GM18502 (cell line): ENCODE data around the gene DNAH6.
"Not testable (repeated sequence)": the region's sequence is repeated elsewhere in the genome, so short reads cannot be mapped to it uniquely, and the experiment has no call there.

ENCODE experiments used
- ATAC-seq: cut with Tn5 transposase; IDR thresholded peaks from one replicate; pipeline ENCODE4 v1.9.1; 2021; ENCODE audit warnings: mild to moderate bottlenecking; ENCODE audit not compliant: unreplicated experiment, poor library complexity

Gene DNAH6

DNA sequence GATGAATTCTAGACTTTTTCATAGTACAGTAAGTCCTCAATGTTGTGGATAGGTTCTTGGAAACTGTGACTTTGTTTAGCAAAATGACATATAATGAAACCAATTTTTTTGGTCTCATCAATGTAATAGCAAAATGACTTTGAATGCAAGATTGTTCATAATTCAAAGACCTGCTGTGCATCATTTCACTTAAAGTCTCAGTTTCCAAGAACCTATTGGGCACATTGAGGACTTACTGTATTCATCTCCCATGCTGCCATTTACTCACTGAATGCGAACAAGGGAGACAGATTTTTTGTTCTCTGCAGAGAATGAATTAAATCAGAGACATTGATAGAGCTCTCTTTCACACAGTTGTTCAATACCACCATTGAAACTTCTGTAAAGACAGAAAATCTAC is 211.0 kb downstream of the DNAH6 start:
- no peak for ATAC-seq

DNA sequence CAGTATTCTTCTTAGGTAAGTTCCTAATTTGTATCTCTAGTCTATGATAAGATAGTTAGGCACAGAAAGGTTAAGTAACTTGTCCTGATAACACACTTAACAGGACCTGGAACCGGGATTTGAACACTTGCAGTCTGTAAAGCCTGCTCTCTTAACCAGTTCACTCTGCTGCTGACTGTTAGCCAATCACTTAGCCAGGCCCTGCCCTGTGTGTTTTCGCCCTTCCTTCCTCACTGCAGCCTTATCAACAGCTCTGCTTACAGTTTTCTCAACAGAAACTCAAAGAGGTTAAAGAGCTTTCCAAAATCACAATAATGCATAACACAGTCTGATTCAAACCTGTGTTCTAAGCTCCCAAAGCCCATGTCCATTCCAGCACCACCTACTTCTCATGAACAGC is 212.9 kb downstream of the DNAH6 start:
- ATAC-seq = no peak

GRCh38 chr2:84731185-84731584 is 214.9 kb downstream of the DNAH6 start:
- ATAC-seq = no peak

DNA sequence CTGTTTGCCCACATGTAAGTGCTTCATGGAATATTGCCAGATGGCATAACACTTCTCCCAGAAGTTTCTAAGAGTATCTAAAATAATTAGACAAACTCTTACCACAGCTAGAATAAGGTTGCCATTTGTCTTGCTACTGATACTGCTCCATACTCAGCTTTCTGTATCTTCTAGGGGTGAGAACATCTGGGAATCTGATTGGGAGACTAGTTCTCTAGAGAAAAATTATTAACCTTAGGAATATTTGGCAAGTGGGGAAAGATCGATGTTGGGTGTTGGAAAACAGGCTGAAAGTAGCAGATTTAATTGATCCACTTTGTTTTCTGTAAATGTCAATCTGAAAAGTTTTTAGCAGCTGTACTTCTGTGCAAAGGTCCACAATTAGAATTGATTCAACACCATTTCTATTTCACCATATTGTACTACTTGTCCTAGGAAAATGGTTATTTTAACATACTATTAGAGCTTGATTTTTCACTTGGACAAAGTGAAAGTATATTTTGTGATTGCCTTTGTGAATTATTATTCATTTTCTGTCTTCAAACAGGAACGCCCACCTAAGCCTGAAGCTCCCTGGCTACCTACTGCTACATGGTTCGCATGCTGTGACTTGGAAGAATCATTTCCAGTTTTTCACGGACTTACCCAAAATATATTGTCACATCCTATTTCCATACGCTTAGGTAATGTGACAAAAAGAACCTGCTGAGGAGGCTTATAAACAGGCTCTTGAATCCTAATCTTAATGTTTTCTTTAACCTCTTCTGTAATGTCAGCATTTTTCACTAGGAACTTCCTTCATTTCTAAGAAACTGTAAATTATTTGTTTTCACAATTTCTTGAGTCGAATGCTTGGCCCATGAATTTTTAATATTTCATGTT is 216.8 kb downstream of the DNAH6 start:
- no peak for ATAC-seq

DNA sequence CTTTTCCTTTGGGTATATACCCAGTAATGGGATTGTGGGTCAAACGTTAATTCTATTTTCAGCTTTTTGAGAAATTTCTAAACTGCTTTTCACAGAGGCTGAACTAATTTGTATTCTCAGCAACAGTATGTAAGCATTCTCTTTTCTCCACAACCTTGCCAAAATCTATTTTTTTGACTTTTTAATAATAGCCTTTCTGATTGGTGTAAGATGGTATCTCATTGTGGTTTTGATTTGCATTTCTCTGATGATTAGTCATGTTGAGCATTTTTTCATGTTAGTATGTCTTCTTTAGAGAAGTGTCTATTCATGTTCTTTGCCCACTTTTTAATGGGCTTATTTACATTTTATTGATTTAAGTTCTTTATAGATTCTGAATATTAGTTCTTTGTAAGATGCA is 219.1 kb downstream of the DNAH6 start:
- peak; percentile 56 for ATAC-seq

DNA sequence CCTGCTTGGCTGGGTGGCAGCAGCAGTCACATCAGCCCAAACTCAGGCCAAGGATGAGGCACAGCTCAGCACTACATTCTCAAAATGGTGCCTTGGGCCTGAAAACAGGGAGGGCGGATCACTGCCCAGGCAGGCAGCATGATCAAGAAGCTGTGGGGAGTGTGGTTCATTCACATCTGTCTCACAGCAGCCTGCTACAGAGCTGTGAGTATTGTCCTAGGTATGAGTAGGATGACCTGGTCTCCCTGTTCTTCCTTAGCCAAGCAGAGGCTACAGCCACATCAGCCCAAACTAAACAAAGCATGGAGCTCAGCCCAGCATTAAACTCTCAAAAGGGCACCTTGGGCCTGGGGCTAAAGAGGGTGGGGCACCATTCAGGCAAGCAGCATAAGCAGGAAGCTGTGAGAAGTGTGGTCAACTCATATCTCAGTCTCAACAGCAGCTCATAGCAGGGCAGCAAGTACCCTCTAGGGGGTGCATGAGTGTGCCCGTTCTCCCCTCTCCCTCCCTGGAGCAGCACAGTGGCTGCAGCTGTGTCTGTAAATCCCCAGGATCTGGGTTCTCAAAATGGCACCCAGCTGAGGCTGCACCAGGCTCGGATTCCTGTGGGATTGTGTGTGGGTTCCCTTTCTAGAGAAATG is 225.0 kb downstream of the DNAH6 start:
- ATAC-seq = peak; percentile 99

- no peak for ATAC-seq
Observed at GRCh38 chr2:84748341-84748740, 232.0 kb downstream of the DNAH6 start.

DNA sequence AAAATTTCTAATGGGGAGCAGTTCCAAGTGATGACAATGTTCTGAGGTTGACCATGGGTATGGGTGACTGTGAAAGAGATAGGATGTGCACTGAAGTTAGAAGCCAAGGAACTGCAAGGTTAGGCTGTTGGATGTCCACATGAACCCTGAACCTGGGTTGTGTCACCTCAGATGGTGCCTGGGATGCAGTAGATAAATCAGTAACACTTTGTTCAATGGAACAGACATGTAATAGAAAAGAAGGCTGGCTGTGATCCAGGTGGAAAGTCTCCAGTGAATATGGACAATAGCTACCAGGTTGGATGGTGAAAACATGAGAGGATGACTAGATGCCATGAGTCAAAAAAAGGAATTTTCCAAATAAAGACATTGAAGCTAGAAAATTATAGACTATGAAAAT is 233.1 kb downstream of the DNAH6 start:
- ATAC-seq = no peak

DNA sequence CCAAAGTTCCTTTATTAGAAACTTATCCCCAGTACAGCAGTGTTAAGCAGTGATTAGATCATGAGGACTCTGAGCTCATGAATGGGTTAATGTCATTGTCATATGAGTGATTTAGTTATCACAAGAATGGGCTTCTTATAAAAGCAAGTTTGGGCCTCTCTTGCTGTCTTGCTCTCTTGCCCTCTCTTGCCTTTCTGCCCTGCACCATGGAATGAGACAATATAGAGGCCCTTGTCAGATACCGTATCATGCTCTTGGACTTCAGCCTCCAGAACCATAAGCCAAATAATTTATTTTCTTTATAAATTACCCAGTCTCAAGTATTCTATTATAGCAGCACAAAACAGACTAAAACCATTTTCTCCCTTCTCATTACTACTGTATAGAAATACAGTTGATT is 238.8 kb downstream of the DNAH6 start:
- no peak for ATAC-seq

GRCh38 chr2:84757648-84758047 is 241.3 kb downstream of the DNAH6 start:
- ATAC-seq = no peak

DNA sequence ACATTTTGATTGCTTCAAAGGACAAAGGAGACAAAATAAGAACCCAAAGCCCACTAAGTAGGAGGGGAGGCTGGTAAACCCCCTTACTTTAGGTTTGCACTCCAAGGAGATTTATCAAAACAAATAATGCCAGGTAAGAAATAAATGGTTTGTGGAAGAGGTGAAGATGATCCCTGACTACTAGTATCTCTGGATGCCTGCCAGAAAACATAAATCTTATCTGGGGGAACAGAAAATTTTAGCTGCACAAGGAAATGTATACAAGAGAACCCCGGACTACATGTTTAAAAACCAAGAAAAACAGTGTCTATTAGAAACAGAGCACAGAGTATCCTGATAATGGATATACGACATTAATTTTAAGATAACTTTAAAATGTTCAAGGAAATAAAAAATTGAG is 250.5 kb downstream of the DNAH6 start:
- no peak for ATAC-seq

- ATAC-seq = no peak
Observed at GRCh38 chr2:84768840-84769239, 252.5 kb downstream of the DNAH6 start.

GRCh38 chr2:84770280-84770679 is 254.0 kb downstream of the DNAH6 start:
- no peak for ATAC-seq

DNA sequence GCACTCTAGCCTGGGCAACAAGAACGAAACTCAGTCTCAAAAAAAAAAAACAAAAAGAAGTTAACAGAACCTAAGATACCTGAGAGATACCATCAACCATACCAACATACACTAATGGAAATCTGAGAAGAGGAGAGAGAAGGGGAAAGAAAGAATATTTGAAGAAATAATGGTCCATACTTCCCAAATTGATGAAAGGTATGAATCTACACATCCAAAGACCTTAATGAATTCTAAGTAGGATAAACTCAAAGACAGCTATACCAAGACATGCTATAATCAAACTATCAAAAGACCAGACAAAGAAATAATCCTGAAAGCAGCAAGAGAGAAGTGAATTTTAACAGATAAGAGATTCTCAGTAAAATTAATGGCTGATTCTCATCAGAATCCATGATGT is 255.0 kb downstream of the DNAH6 start:
- no peak for ATAC-seq

- not testable (repeated sequence) for ATAC-seq
Observed at GRCh38 chr2:84773562-84773961, 257.3 kb downstream of the DNAH6 start.

DNA sequence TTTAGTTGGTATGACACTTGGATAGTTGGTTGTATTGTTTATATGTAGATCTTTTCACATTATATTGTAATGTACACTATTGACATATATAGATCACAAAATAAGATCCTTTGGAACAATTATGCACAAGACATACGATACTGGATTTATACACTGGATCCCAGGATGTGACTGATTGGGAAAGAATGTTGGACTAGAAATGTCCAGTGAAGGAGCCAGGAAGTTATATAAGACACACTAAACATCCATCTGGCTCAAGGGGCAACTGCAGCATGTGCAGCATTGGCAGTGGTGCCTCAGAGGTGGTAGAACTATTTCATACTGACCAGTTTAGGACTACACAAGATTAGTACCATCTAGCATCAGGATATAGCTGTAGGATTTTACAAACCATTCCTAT is 259.7 kb downstream of the DNAH6 start:
- no peak for ATAC-seq

DNA sequence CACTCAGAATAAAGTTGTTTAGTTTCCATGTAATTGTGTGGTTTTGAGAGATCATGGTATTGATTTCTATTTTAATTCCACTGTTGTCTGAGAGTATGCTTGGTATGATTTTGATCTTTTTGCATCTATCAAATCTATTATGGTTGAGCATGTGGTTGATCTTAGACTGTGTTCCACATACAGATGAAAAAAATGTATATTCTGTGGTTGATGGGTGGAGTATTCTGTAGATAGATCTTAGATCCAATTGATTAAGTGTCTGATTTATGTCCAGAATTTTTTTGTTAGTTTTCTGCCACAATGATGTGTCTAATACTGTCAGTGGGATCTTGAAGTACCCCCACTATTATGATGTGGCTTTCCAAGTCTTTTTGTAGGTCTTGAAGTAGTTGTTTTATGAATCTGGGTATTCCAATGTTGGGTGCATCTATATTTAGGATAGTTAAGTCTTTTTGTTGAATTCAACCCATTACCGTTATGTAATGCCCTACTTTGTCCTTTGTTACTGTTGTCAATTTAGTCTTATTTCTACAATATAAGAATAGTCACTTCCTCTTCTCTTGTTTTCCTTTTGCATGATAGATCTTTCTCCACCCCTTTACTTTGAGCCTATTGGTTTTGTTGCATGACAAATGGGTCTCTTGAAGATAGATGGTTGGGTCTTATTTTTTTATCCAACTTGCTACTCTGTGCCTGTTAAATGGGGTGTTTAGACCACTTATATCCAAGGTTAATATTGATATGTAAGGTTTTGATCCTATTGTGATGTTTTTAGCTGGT is 262.8 kb downstream of the DNAH6 start:
- no peak for ATAC-seq

DNA sequence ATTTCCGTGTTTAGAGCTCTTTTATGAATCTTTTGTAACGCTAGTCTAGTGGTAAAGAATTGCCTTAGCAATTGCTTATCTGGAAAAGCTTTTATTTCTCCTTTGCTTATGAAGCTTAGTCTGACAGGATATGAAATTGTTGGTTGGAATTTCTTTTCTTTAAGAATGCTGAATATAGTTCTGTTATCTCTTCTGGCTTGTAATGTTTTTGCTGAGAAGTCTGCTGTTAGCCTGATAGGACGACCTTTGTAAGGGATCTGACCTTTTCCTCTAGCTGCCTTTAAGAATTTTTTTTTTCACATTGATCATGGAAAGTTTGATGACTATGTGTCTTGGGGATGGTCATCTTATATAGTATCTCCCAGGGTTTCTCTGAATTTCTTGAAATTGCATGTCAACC is 263.5 kb downstream of the DNAH6 start:
- ATAC-seq = no peak

DNA sequence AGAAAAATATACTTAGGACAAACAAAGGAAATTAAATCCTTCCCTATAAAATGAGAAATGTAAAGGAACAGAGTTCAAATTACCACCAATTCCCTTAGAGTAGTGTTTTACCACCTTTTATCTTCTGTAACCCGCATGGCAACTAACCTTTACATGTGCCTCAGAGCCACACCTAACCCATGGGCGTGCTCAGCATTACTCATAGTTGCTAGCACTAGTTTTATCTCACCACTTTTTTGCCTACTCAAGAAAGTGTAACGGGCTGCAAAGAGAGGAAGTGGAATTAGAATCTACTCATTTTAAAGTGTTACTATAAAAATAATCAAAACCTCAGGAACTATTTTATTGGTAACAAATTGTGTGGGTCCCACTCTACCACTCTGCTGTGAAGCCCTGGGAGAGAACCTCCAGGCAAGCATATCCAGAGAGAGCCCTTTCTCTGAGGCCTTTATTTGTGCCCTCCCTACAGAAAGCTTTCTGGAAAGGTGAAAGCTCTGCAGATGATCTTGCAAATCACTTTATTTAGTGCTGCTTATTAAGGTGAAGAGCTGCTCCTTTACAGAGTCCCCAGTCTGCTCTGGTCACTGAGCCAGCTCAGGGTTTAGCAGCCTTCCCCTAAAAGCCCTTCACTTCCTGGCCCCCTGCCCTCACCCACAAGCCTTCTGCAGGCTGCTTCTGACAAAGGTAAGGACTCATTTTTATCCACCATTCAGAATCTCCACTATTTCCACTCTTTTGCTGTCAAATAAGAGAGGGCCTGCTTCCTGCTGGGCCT is 265.8 kb downstream of the DNAH6 start:
- peak; percentile 97 for ATAC-seq

GRCh38 chr2:84782717-84783442 is 266.6 kb downstream of the DNAH6 start:
- ATAC-seq = no peak
